Heart left ventricle (tissue), 13 donors: ENCODE measurements around the gene ST6GAL2.

Experiments
- POLR2A ChIP-seq, 2 donors: fragments of 450-650 bp; IDR thresholded peaks; one replicate each; pipeline ENCODE4 v1.6.1; 2017; ENCODE audit warnings: antibody characterized with exemption in 2 of 2, mild to moderate bottlenecking in 2 of 2, moderate library complexity in 2 of 2
- TF ChIP-seq, protein P1 (sequence below), 12 donors: fragments of 200-600 bp; sonication (generic) in 4 of 12; IDR thresholded peaks; one replicate each; pipeline versions ENCODE4 v1.5.0 to v1.8.0; 2018 to 2022; ENCODE audit warnings: antibody characterized with exemption in 12 of 12, mild to moderate bottlenecking in 5 of 12
- donor health status: ischemic (EF 13 %, LVEDD 7.1; RV severe dilation, severe dysfunction).
- donor health status: DM: no; HTN: yes; CAD: no.
- donor health status: DM: no; HTN: no; CAD: no.
- donor health status: ischemic (EF 25% LVEDD 6.9; RV normal size, moderate dysfunction).
- donor health status: ischemic (EF 25% LVEDD 5.7; RV mildly dilated, moderate dysfunction).
- donor health status: ischemic (EF 35%, LVEDD 5.7; RV mildly dilated, moderate dysfunction).
- donor health status: nonischemic (EF 11% LVEDD 7.7; RV severe dilation, severe dysfunction).
- donor health status: DM: yes; HTN: yes; CAD: no.
- donor health status: PGD.
- donor health status: ischemic (EF 29% LVEDD 5.4; RV normal size, mild dysfunction).
- donor health status: nonischemic (EF 23%, LVEDD 6.1; RV moderate dilation, normal function).

DNA sequence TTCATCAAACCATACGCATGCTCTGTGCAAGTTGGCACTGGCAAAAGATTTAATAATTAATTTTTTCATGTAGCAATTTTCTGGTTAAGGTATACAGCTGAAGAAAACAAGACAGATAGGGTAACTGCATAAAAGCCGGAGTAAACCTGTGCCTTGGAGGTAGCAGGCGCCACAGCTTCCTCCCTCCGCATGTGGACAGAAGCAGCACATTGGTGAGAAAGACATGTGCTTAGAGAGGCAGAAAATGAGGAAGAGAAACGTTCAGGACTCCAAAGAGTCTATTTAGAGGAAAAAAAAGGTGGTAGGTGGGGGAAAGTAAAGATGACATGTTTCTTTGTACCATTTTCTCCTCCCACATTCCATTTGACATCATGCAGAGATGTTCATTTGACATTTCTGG lies 9.3 kb downstream of the ST6GAL2 start:
- TF ChIP-seq, protein P1, sequence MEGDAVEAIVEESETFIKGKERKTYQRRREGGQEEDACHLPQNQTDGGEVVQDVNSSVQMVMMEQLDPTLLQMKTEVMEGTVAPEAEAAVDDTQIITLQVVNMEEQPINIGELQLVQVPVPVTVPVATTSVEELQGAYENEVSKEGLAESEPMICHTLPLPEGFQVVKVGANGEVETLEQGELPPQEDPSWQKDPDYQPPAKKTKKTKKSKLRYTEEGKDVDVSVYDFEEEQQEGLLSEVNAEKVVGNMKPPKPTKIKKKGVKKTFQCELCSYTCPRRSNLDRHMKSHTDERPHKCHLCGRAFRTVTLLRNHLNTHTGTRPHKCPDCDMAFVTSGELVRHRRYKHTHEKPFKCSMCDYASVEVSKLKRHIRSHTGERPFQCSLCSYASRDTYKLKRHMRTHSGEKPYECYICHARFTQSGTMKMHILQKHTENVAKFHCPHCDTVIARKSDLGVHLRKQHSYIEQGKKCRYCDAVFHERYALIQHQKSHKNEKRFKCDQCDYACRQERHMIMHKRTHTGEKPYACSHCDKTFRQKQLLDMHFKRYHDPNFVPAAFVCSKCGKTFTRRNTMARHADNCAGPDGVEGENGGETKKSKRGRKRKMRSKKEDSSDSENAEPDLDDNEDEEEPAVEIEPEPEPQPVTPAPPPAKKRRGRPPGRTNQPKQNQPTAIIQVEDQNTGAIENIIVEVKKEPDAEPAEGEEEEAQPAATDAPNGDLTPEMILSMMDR (IDR thresholded peaks at IDR 0.05) = no peak
- no peak for TF ChIP-seq POLR2A (IDR thresholded peaks at IDR 0.05)
